Measurements from ENCODE around the gene B3GALT5.

B3GALT5 gene

GRCh38 chr21:39690454-39690853 is 77.7 kb downstream of the B3GALT5 start:
- no peak for DNase-seq (ENCODE audit: low read depth in 4 of 4, low spot score in 1 of 4)

- no peak for DNase-seq (ENCODE audit: low read depth in 4 of 4, low spot score in 1 of 4)
Measured at GRCh38 chr21:39694750-39695149, 82.0 kb downstream of the B3GALT5 start.

- DNase-seq (ENCODE audit: low read depth in 4 of 4, low spot score in 1 of 4) = no peak
Measured at GRCh38 chr21:39696196-39696595, 83.5 kb downstream of the B3GALT5 start.

GRCh38 chr21:39696618-39697017 is 83.9 kb downstream of the B3GALT5 start:
- no peak for DNase-seq (ENCODE audit: low read depth in 4 of 4, low spot score in 1 of 4)

GRCh38 chr21:39700318-39700717 is 87.6 kb downstream of the B3GALT5 start:
- no peak for DNase-seq (ENCODE audit: low read depth in 4 of 4, low spot score in 1 of 4)

- no peak for DNase-seq (ENCODE audit: low read depth in 4 of 4, low spot score in 1 of 4)
Measured at GRCh38 chr21:39703578-39703977, 90.8 kb downstream of the B3GALT5 start.

- DNase-seq (ENCODE audit: low read depth in 4 of 4, low spot score in 1 of 4) = no peak
Measured at GRCh38 chr21:39705849-39706248, 93.1 kb downstream of the B3GALT5 start.

GRCh38 chr21:39707316-39707715 is 94.6 kb downstream of the B3GALT5 start:
- DNase-seq (ENCODE audit: low read depth in 4 of 4, low spot score in 1 of 4) = no peak

- DNase-seq (ENCODE audit: low read depth in 4 of 4, low spot score in 1 of 4) = no peak
Measured at GRCh38 chr21:39710866-39711265, 98.1 kb downstream of the B3GALT5 start.

GRCh38 chr21:39712273-39712672 is 99.5 kb downstream of the B3GALT5 start:
- no peak for DNase-seq (ENCODE audit: low read depth in 4 of 4, low spot score in 1 of 4)

- no peak for DNase-seq (ENCODE audit: low read depth in 4 of 4, low spot score in 1 of 4)
Measured at GRCh38 chr21:39712976-39713375, 100.2 kb downstream of the B3GALT5 start.

GRCh38 chr21:39713905-39714304 is 101.2 kb downstream of the B3GALT5 start:
- DNase-seq (ENCODE audit: low read depth in 4 of 4, low spot score in 1 of 4) = no peak

GRCh38 chr21:39714331-39714730 is 101.6 kb downstream of the B3GALT5 start:
- no peak for DNase-seq (ENCODE audit: low read depth in 4 of 4, low spot score in 1 of 4)

GRCh38 chr21:39715804-39716397 is 103.2 kb downstream of the B3GALT5 start:
- DNase-seq (ENCODE audit: low read depth in 4 of 4, low spot score in 1 of 4) = peak in 3 of 4 experiments; percentile 4 to 24 (median 5)

- DNase-seq (ENCODE audit: low read depth in 4 of 4, low spot score in 1 of 4) = no peak
Measured at GRCh38 chr21:39720126-39720778, 107.5 kb downstream of the B3GALT5 start.

GRCh38 chr21:39721885-39722284 is 109.1 kb downstream of the B3GALT5 start:
- no peak for DNase-seq (ENCODE audit: low read depth in 4 of 4, low spot score in 1 of 4)
